ENCODE results near the gene MIA2. TPM values are rescaled to one million over a fixed set of nuclear protein-coding genes. Genes with fewer than 3 reads are reported as not detected.
"Not testable (repeated sequence)": the region's sequence is repeated elsewhere in the genome, so short reads cannot be mapped to it uniquely, and the experiment has no call there.

Gene MIA2
- polyA plus RNA-seq, 1 of the 3 experiments (the other 2 are of a cell fraction), result 2.6 TPM

- Histone ChIP-seq H3K9ac (no peak overlapping the region), H3K27me3 (ENCODE audit: insufficient read depth) (no peaks in the 10 kb centered on the region), H3K4me1 (ENCODE audit: control insufficient read depth in 1 of 2, insufficient read depth in 2 of 2, low read depth in 1 of 2, low read length in 1 of 2) (no peaks in the 10 kb centered on the region), H3K9me2 (no peaks in the 10 kb centered on the region), H3K4me2 (no peak overlapping the region), H3K79me2 (ENCODE audit: insufficient read depth) (peaks cover 30% of the 10 kb centered on the region), H3K9me3 (no peaks in the 10 kb centered on the region), H3K36me3 (replicated peaks in 1 of 2; ENCODE audit: control insufficient read depth in 1 of 2, insufficient read depth in 2 of 2, low read length in 1 of 2) (no peaks in the 10 kb centered on the region), H2AFZ (ENCODE audit: low read depth) (no peak overlapping the region), H3F3A (replicated peaks; ENCODE audit: insufficient read depth) (no peaks in the 10 kb centered on the region), H3K27ac (ENCODE audit: low read depth in 2 of 2, low read length in 1 of 2) (no peak overlapping the region), H4K20me1 (ENCODE audit: insufficient read depth) (no peaks in the 10 kb centered on the region), H3K4me3 (ENCODE audit: low read depth in 2 of 2, low read length in 1 of 2) (no peak overlapping the region)
- WGBS (ENCODE audit: low lambda C conversion rate), result 97% methylated on average over 2 of the region's 2 CpGs
- no peak for DNase-seq
- POLR2A ChIA-PET, result no interaction called here
- TF ChIP-seq, protein P1, sequence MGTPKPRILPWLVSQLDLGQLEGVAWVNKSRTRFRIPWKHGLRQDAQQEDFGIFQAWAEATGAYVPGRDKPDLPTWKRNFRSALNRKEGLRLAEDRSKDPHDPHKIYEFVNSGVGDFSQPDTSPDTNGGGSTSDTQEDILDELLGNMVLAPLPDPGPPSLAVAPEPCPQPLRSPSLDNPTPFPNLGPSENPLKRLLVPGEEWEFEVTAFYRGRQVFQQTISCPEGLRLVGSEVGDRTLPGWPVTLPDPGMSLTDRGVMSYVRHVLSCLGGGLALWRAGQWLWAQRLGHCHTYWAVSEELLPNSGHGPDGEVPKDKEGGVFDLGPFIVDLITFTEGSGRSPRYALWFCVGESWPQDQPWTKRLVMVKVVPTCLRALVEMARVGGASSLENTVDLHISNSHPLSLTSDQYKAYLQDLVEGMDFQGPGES (IDR thresholded peaks at IDR 0.05; ENCODE audit: low read depth, low read length), result no peak
- CTCF ChIA-PET, result no interaction called here
Observed at GRCh38 chr14:39276579-39277114, 42.9 kb downstream of the MIA2 start.

GRCh38 chr14:39279515-39279914 lies 45.8 kb downstream of the MIA2 start:
- Histone ChIP-seq H3K79me2 (ENCODE audit: insufficient read depth) (peaks cover 1% of the 10 kb centered on the region; the same call in 1 of the 2 replicates), H2AFZ (ENCODE audit: low read depth) (no peak overlapping the region), H3F3A (replicated peaks; ENCODE audit: insufficient read depth) (no peaks in the 10 kb centered on the region), H3K9ac (no peak overlapping the region), H3K4me2 (no peak overlapping the region), H3K4me3 (ENCODE audit: low read depth in 2 of 2, low read length in 1 of 2) (no peak overlapping the region), H3K27me3 (ENCODE audit: insufficient read depth) (no peaks in the 10 kb centered on the region), H3K4me1 (ENCODE audit: control insufficient read depth in 1 of 2, insufficient read depth in 2 of 2, low read depth in 1 of 2, low read length in 1 of 2) (no peaks in the 10 kb centered on the region), H3K27ac (ENCODE audit: low read depth in 2 of 2, low read length in 1 of 2) (no peak overlapping the region), H3K9me3 (no peaks in the 10 kb centered on the region), H3K9me2 (no peaks in the 10 kb centered on the region), H4K20me1 (ENCODE audit: insufficient read depth) (no peaks in the 10 kb centered on the region), H3K36me3 (replicated peaks in 1 of 2; ENCODE audit: control insufficient read depth in 1 of 2, insufficient read depth in 2 of 2, low read length in 1 of 2) (no peaks in the 10 kb centered on the region)
- ChIA-PET POLR2A (no interaction called here), CTCF (no interaction called here)
- TF ChIP-seq GATA2 (CRISPR knock-in tag; IDR thresholded peaks at IDR 0.05), result no peak
- no peak for TF ChIP-seq SMC3 (IDR thresholded peaks at IDR 0.05; ENCODE audit: low read depth, low read length)
- TF ChIP-seq RFX5 (IDR thresholded peaks at IDR 0.05; ENCODE audit: low read length), result no peak
- TF ChIP-seq ZBTB33 (IDR thresholded peaks at IDR 0.05; ENCODE audit: borderline replicate concordance, low read depth), result no peak
- TF ChIP-seq, protein P2, sequence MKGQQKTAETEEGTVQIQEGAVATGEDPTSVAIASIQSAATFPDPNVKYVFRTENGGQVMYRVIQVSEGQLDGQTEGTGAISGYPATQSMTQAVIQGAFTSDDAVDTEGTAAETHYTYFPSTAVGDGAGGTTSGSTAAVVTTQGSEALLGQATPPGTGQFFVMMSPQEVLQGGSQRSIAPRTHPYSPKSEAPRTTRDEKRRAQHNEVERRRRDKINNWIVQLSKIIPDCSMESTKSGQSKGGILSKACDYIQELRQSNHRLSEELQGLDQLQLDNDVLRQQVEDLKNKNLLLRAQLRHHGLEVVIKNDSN (IDR thresholded peaks at IDR 0.05; ENCODE audit: borderline replicate concordance, low read depth), result no peak
- no peak for TF ChIP-seq MXI1 (IDR thresholded peaks at IDR 0.05; ENCODE audit: low read depth, low read length)
- TF ChIP-seq RXRA (IDR thresholded peaks at IDR 0.05; ENCODE audit: borderline replicate concordance, low read depth), result no peak
- TF ChIP-seq TEAD4 (IDR thresholded peaks at IDR 0.05; ENCODE audit: borderline replicate concordance, insufficient read depth), result no peak
- no peak for TF ChIP-seq MEF2A (IDR thresholded peaks at IDR 0.05; ENCODE audit: borderline replicate concordance, low read depth)
- TF ChIP-seq CTCF (IDR thresholded peaks at IDR 0.05), result no peak
- no peak for TF ChIP-seq ELF1 (IDR thresholded peaks at IDR 0.05)
- no peak for TF ChIP-seq REST (IDR thresholded peaks at IDR 0.05; ENCODE audit: low read depth, low read length)
- 88% methylated on average over 3 of the region's 3 CpGs for WGBS (ENCODE audit: low lambda C conversion rate)
- no peak for DNase-seq

DNA sequence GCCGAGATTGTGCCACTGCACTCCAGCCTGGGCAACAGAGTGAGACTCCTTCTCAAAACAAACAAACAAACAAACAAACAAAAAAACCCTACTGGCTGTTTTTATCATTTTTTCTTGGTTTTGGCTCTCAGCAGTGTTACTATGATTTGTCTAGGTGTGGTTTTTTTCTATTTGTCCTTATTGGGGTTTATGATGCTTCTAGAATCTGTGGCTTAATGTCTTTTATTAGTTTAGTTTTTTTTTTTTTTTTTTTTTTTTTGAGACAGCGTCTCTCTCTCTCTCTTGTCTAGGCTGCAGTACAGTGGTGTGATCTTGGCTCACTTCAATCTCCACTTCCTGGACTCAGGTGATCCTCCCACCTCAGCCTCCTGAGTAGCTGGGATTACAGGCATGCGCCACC lies 47.0 kb downstream of the MIA2 start:
- CTCF ChIA-PET, result not testable (repeated sequence)

More for the DNA sequence above, 47.0 kb downstream of the MIA2 start:
- H3K4me1 ChIP-seq (ENCODE audit: control insufficient read depth in 1 of 2, insufficient read depth in 2 of 2, low read depth in 1 of 2, low read length in 1 of 2); POLR2A ChIA-PET; H3K4me3 ChIP-seq (ENCODE audit: low read depth in 2 of 2, low read length in 1 of 2); H2AFZ ChIP-seq (ENCODE audit: low read depth); H3K27ac ChIP-seq (ENCODE audit: low read depth in 2 of 2, low read length in 1 of 2); DNase-seq; H3K4me2 ChIP-seq; H4K20me1 ChIP-seq (ENCODE audit: insufficient read depth); H3K9me3 ChIP-seq; H3K79me2 ChIP-seq (ENCODE audit: insufficient read depth); H3F3A ChIP-seq (replicated peaks; ENCODE audit: insufficient read depth); H3K9me2 ChIP-seq; H3K9ac ChIP-seq; H3K27me3 ChIP-seq (ENCODE audit: insufficient read depth); H3K36me3 ChIP-seq (replicated peaks in 1 of 2; ENCODE audit: control insufficient read depth in 1 of 2, insufficient read depth in 2 of 2, low read length in 1 of 2): not testable (repeated sequence)
- WGBS (ENCODE audit: low lambda C conversion rate), result 100% methylated on average over 2 of the region's 3 CpGs
